SIG-M5 treated with dmso at 0.1 percent for 504 hours (cell line): ENCODE results near the gene SBK3.

ENCODE experiments used
- DNase-seq: peaks from one replicate; lab custom pipeline; 2025; ENCODE audit not compliant: unreplicated experiment; lab: John Stamatoyannopoulos, UW

Gene SBK3

GRCh38 chr19:55491546-55492360, 53.6 kb downstream of the SBK3 start:
- no peak for DNase-seq
